Ascending aorta (tissue), 2 donors: ENCODE measurements around the gene CHKB. TPM values are rescaled to one million over a fixed set of nuclear protein-coding genes. Genes with fewer than 3 reads are reported as not detected.

Experiments
- DNase-seq, 2 donors: peaks; one replicate each; pipeline ENCODE4 v3.0.0-alpha.2; 2019; ENCODE audit warnings: low spot score in 2 of 2
- H3K27ac ChIP-seq, 2 donors: fragments of 200-600 bp; sonication (generic); one replicate each; pipeline ENCODE4 v1.5.1; 2016 to 2017; ENCODE audit warnings: mild to moderate bottlenecking in 1 of 2
- H3K27me3 ChIP-seq: fragments of 200-600 bp; sonication (generic); one replicate; pipeline ENCODE4 v1.5.1; 2017
- H3K36me3 ChIP-seq, 2 donors: fragments of 200-600 bp; sonication (generic); one replicate each; pipeline ENCODE4 v1.5.1; 2016
- H3K4me1 ChIP-seq, 2 donors: fragments of 200-600 bp; sonication (generic); one replicate each; pipeline ENCODE4 v1.5.1; 2016 to 2017; ENCODE audit warnings: mild to moderate bottlenecking in 1 of 2
- H3K4me3 ChIP-seq, 2 donors: fragments of 200-600 bp; sonication (generic); one replicate each; pipeline ENCODE4 v1.5.1; 2016 to 2017; ENCODE audit warnings: mild to moderate bottlenecking in 1 of 2
- H3K9me3 ChIP-seq, 2 donors: fragments of 200-600 bp; sonication (generic); one replicate each; pipeline ENCODE4 v1.5.1; 2016
- CTCF ChIP-seq, 3 experiments: fragments of 200-600 bp in 2 of 3; fragments of 450-650 bp in 1 of 3; sonication (generic) in 2 of 3; IDR thresholded peaks; one replicate each; pipeline ENCODE4 v1.5.1; 2016 to 2019; ENCODE audit warnings: antibody characterized with exemption in 3 of 3, mild to moderate bottlenecking in 1 of 3, moderate library complexity in 1 of 3
- intact Hi-C: fragments of 100-400 bp; cut with DNase I; formaldehyde crosslinking; loops from one replicate; pipeline ENCODE4 v1.15.1; 2023
- total RNA-seq: library from RNA; depleted of rRNA; stranded (reverse); fragments of >200 nt; gene quantifications from one replicate; pipeline ENCODE4 v1.1.0, GENCODE V29; 2016

CHKB gene
- total RNA-seq, 1 donor from 2014 or later: 82.4 TPM

- DNase-seq: no peak
- no peaks in the 10 kb centered on the region for H3K4me1 ChIP-seq
- intact Hi-C loops: no loop called here
- H3K9me3 ChIP-seq: no peaks in the 10 kb centered on the region
- no peak for TF ChIP-seq CTCF (IDR thresholded peaks at IDR 0.05)
- no peaks in the 10 kb centered on the region for H3K27me3 ChIP-seq
- no peak overlapping the region for H3K27ac ChIP-seq
- H3K4me3 ChIP-seq: no peak overlapping the region
- no peaks in the 10 kb centered on the region for H3K36me3 ChIP-seq
Observed at GRCh38 chr22:50570861-50571260, 11.8 kb downstream of the CHKB start.

DNA sequence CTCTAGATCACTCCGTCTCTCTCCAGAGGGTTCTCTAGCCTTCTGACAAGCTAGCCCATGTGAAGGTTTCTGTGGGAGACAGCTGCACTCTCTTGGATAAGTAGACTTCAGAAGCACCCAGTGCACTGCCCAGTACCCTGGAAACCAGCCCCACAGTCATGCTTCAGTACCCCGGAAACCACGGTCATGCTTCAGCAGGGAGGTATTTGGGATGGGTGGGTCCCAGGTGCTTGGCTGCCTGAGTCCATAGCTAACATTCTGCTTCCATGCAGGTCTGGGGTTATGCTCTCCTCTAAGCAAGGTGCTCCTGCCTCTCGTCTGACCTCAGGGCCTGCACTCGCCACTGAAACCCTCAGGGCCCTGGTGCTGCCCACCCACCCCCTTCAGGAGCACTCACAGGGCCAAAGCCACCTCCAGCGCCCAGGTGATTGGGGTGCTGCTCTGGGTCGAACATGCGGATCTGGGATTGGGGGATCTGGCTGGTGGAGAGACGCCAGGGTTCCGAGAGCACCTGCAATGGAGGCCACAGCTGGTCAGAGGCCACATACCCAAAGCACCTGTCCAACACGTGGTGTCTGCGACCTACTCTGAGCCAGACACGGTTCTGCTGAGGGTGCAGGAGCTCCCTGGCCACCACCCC lies 12.6 kb downstream of the CHKB start:
- Histone ChIP-seq H3K4me3 (no peak overlapping the region), H3K4me1 (no peaks in the 10 kb centered on the region), H3K27me3 (no peaks in the 10 kb centered on the region), H3K36me3 (no peaks in the 10 kb centered on the region), H3K9me3 (no peaks in the 10 kb centered on the region), H3K27ac (no peak overlapping the region)
- no peak for DNase-seq
- TF ChIP-seq CTCF (IDR thresholded peaks at IDR 0.05): no peak
- intact Hi-C loops: no loop called here

GRCh38 chr22:50569041-50569459 lies 13.6 kb downstream of the CHKB start:
- TF ChIP-seq CTCF (IDR thresholded peaks at IDR 0.05): no peak
- intact Hi-C loops: no loop called here
- no peaks in the 10 kb centered on the region for H3K4me1 ChIP-seq
- H3K27ac ChIP-seq: no peak overlapping the region
- H3K27me3 ChIP-seq: no peaks in the 10 kb centered on the region
- no peaks in the 10 kb centered on the region for H3K9me3 ChIP-seq
- DNase-seq: no peak
- no peak overlapping the region for H3K4me3 ChIP-seq
- H3K36me3 ChIP-seq: no peaks in the 10 kb centered on the region

DNA sequence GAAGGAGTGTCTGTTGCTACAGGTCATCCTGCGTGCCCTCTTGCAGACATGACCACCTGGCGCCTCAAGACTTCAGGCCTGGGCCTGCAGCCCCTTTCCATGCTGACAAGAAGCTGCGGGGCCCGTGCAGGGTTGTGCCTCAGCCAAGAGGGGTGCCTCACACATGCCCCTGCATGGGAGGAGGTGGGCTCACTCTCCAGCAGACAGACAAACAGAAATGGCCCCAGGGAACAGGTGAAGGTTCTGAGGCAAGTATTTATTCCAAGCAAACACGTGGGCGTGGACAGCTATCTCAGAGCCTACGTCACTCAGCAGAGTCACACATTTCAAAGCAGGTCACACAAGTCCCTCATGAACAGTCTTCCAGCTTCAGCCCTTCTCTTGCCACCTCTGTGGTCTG lies 14.0 kb downstream of the CHKB start:
- no peaks in the 10 kb centered on the region for H3K36me3 ChIP-seq
- H3K4me1 ChIP-seq: peaks cover 0 to 2% of the 10 kb centered on the region in 2 donors
- H3K9me3 ChIP-seq: no peaks in the 10 kb centered on the region
- intact Hi-C loops: no loop called here
- H3K27me3 ChIP-seq: no peaks in the 10 kb centered on the region
- no peak for DNase-seq
- no peak for TF ChIP-seq CTCF (IDR thresholded peaks at IDR 0.05)
- no peak overlapping the region for H3K4me3 ChIP-seq
- no peak overlapping the region for H3K27ac ChIP-seq

GRCh38 chr22:50567721-50568252 lies 14.9 kb downstream of the CHKB start:
- Histone ChIP-seq H3K9me3 (no peaks in the 10 kb centered on the region), H3K4me3 (no peak overlapping the region), H3K36me3 (no peaks in the 10 kb centered on the region), H3K27me3 (no peaks in the 10 kb centered on the region), H3K27ac (no peak overlapping the region), H3K4me1 (peaks cover 0 to 8% of the 10 kb centered on the region in 2 donors)
- DNase-seq: no peak
- intact Hi-C loops: no loop called here
- TF ChIP-seq CTCF (IDR thresholded peaks at IDR 0.05): no peak
